VCaP (cell line): ENCODE measurements around the gene CLCA4.
"Not testable (repeated sequence)": the region's sequence is repeated elsewhere in the genome, so short reads cannot be mapped to it uniquely, and the experiment has no call there.

Experiments
- H3K27ac ChIP-seq: fragments of 450-650 bp; 2 replicates; pipeline ENCODE4 v1.5.1; 2017
- CTCF ChIP-seq: fragments of 450-650 bp; conservative IDR thresholded peaks from 2 replicates; pipeline ENCODE4 v1.5.1; 2017; ENCODE audit warnings: mild to moderate bottlenecking, moderate library complexity

Gene CLCA4

DNA sequence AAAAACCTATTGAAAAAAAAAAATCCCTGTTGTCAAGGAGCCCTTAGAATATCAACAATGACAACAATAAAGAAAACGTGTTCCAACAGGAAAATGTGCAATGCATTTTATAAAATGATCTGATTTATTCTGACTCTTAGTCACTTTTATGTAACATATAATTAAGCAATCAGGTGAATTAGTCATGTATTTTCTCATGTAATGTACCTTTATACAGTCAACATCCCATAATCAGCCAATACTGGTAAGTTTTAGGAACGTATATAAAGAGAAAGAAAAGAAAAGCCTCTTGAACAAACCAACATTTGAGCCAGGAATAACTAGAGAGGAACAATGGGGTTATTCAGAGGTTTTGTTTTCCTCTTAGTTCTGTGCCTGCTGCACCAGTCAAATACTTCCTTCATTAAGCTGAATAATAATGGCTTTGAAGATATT is at the start of gene CLCA4:
CLCA4 (plus strand) TSS at position 292 of the 435 bp plus-strand sequence; CDS start at position 334, 42 bp downstream.
- no peak within 1 kb of the TSS for H3K27ac ChIP-seq
- TF ChIP-seq CTCF = no peak

- TF ChIP-seq CTCF = no peak
- no peak overlapping the region for H3K27ac ChIP-seq
Observed at GRCh38 chr1:86498281-86498680, 48.6 kb upstream of the CLCA4 start.

DNA sequence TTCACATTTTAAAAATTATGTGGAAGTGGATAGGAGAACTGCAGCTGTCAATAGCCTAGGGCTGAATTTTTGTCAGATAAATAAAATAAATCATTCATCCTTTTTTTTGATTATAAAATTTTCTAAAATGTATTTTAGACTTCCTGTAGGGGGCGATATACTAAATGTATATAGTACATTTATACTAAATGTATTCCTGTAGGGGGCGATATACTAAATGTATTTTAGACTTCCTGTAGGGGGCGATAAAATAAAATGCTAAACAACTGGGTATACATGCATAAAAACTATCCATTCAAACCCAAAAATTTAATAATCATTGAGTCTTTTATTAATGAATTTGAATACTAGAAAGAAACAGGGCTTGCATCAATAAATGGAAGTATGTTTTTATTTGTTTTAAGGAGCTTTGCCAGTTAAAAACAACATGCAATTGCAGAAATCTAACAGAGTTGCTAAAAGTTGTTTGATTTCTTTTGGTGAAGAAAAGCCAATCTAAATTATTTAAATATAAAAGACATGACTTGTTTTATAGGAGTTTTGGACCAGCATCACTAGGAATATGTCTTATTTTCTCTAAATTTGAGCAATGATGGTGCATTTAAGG is 46.8 kb upstream of the CLCA4 start:
- H3K27ac ChIP-seq = no peak overlapping the region
- TF ChIP-seq CTCF = peak; percentile 74

DNA sequence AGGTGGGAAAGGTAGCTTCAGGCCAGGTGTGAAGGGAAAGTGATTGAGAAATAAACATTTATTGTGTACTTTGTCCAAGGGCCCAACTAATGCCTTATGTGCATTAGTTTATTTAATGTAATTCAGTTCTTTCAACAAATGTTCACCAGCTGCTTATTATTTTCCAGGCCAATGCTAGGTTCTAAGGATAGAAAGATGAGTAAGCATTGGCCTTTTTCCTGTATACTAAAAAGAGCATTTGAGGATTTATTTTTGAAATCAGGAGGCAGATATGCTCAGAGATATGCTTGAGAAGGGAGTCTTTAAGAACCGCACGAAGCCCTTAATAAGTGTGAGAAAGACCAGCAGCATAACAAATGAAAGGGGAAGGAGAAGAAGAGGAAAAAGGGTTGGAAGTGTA is 46.2 kb upstream of the CLCA4 start:
- H3K27ac ChIP-seq = no peak overlapping the region
- no peak for TF ChIP-seq CTCF

GRCh38 chr1:86502125-86502646 is 44.7 kb upstream of the CLCA4 start:
- H3K27ac ChIP-seq = not testable (repeated sequence)
- TF ChIP-seq CTCF = peak; percentile 68

- H3K27ac ChIP-seq = peak overlapping the region; percentile 73
- TF ChIP-seq CTCF = no peak
Observed at GRCh38 chr1:86502721-86503405, 44.0 kb upstream of the CLCA4 start.

GRCh38 chr1:86503406-86504136 is 43.3 kb upstream of the CLCA4 start:
- H3K27ac ChIP-seq = peak overlapping the region; percentile 73
- no peak for TF ChIP-seq CTCF
